GM15510 (cell line): ENCODE measurements around the gene MAP6D1.

Experiments
- POLR2A ChIP-seq: IDR thresholded peaks from 3 replicates; pipeline ENCODE4 v1.6.1; 2011; ENCODE audit warnings: borderline replicate concordance; ENCODE audit not compliant: insufficient read length; ENCODE audit errors: extremely low read depth

Gene MAP6D1

DNA sequence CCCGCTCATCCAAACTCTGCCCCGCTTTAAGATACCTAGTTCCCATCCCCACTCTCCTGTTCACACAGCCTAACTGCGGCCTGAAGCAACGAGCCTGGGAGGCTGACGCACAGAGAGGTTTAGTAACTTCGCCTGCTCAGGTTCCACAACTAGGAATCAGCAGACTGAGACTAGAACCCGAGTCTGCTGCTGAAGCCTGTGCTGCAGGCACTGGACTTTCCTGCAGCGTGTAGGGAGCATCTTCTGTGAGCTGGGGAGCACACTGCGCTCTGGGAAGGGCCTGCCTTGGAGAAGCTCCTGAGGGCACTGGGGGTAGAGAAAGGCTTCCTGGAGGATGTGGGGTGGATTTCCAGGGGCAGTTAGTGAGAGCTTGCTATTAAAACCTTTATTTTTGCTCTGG is 4.8 kb upstream of the MAP6D1 start:
- no peak for TF ChIP-seq POLR2A

GRCh38 chr3:183829466-183829865 is 4.1 kb upstream of the MAP6D1 start:
- TF ChIP-seq POLR2A, result no peak

- TF ChIP-seq POLR2A, result no peak
These were observed 3.1 kb upstream of the MAP6D1 start for GRCh38 chr3:183828538-183828870.

- TF ChIP-seq POLR2A, result no peak
These were observed 2.6 kb upstream of the MAP6D1 start for GRCh38 chr3:183827809-183828537.

DNA sequence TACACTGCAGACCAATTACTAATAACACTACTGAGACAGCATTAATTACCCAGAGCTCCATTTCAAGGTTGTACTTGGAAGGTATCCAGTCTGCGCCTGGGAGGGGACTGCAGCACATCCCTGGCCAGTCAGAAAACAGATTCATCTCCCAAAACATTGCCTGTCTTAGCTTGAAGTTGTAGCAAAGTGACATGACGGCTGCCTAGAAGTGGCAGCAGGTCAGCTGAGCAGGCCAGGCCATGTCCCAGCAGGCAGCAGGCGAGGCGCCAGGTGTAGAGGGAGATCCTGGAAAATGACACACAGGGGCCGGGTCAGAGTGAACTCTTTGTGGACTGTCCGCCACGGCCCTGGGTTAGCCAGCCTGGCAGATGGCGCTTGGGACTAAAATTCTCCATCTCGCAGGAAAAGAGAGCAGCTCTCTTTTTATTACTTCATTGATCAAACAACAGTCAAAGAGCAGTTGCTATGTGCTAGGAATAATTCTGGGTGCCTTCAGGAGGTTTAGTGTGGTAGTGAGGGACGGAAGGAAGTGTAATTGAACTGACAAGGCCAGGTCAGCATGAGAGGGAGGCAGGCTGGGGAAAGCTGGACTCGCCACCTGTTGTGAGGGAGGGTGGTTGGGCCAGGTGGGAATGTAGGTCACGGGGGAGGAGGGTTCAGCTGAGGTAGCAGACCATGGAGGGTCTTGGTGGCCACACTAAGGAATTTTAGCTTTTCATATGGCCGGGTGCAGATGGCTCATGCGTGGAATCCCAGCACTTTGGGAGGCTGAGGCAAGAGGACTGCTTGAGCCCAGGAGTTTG is 1.3 kb upstream of the MAP6D1 start:
- no peak for TF ChIP-seq POLR2A

- no peak for TF ChIP-seq POLR2A
These were observed 469 bp downstream of the MAP6D1 start for GRCh38 chr3:183824761-183825455.

DNA sequence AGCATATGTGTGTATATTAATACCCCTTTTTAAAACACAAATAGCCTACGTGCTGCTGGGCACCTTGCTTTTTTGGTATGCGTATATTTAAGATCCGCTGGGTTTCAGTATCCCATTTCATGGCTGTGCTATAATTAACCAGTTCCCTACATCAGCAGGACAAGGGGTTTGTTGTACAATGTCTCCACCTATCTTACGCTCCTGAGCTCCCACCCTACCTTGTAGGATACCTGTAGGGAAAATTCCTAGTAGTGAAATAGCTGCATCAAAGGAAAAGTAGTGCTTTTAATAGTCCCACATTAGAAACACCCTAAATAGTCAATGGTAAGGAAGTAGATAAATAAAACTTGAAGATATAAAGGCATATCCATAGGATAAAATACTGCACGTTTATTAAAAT is 1.4 kb downstream of the MAP6D1 start:
- TF ChIP-seq POLR2A, result no peak

- TF ChIP-seq POLR2A, result no peak
These were observed 2.7 kb downstream of the MAP6D1 start for GRCh38 chr3:183822631-183823030.

DNA sequence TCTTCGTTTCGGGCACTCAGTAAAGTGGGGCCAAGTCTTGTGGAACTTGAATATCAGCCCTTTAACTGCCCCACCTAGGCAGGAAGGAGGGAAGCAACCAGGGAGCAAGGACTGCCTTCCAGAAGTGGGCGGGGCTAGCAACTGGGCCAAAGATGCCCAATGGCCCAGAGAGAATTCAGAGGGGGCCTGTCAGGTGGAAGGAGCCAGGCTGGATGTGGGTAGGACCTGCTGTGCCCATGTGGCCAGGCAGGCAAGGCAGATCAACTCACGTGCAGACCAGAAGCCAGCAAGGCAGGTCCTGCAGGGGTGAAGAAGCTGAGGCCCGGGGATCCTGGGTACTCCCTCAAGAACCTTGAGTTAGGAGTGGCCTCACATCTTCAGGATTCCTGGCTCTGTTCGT is 5.5 kb downstream of the MAP6D1 start:
- no peak for TF ChIP-seq POLR2A

DNA sequence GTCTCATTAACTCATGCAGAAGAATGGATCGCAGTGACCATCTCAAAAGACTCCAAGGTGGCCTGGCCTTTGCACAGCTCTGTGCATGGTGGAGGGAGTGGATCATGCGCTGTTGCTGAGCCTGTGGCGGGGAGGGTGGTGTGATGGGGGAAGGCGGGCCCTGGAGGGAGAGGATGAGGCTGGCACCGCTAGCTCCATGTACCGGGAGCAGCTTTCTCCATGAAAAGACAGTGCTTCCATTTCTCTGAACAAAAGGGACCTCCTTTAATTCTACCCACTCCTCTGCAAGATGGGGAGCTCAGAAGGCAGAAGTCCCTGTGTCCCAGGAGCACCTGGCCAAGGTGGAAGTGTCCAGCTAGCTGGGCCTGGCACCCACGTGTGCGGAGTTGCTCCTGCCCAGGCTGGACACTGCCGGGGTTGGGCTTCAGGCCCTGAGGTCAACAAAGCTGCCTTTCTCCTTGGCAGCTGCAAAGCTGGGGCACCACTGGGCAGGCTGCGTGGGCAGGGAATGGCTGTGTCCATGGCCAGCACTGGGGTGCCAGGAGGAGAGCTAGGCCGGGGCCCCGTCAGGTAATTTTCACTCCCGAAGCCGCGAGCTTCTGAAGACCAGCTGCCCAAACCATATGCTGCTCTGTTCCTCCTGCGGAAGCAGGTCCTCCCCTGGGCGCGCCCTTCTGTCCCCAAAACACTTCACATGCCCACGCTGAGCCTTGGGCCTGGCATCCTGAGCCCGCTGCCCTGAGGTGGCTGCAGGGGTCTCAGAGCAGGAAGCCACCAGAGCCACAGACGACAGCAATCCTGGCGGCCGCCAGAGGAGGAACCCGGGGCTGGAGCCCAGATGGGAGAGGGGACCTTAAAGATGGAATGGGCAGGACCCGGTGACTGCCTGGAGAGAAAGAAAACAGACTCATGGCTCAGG is 6.4 kb downstream of the MAP6D1 start:
- no peak for TF ChIP-seq POLR2A

DNA sequence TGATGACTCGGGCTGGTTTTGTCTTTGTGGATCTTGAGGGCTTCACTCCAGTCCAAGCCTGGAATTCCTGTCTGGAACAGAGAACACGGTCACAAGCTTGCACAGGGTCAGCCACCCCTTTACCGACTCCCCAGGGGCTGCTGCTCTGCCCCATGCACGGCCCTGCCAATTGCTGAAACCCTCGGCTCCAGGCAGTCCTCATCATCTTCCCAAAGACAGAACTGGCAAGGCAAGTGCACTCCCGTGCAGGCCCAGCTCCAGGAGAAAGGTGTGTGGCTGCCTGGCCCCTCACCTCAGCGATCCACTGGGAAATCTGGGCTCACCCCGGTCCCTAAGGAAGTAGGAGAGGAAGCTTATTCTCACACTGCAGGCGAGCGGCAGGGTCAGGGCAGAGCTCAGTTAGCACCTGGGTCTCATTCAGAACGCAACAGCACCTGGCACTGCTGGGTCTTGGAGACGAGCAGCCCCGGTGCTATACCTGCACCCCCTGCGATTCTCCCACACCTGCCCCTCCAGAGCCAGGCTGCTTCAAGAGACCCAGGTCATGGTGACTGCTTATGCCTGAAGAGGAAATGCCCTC is 7.2 kb downstream of the MAP6D1 start:
- no peak for TF ChIP-seq POLR2A

DNA sequence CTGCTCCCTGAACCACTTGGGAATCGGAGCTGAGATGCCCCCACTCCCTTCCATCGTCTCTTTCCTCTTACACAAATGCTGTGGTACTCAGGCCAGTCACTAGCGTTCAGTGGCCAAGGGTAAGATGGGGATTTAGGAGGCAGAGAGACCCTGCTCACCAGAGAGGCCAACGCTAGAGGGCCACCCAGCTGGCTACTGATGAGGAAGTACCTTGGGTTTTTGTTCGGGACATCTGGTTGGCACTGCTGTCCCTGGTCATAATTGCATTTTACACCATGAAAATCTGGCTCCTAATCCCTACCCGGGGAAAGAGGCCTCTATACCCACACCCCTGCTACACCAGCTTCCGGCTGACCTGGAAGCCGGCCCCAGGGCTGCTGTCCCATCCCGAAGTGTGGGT is 7.7 kb downstream of the MAP6D1 start:
- TF ChIP-seq POLR2A, result no peak

DNA sequence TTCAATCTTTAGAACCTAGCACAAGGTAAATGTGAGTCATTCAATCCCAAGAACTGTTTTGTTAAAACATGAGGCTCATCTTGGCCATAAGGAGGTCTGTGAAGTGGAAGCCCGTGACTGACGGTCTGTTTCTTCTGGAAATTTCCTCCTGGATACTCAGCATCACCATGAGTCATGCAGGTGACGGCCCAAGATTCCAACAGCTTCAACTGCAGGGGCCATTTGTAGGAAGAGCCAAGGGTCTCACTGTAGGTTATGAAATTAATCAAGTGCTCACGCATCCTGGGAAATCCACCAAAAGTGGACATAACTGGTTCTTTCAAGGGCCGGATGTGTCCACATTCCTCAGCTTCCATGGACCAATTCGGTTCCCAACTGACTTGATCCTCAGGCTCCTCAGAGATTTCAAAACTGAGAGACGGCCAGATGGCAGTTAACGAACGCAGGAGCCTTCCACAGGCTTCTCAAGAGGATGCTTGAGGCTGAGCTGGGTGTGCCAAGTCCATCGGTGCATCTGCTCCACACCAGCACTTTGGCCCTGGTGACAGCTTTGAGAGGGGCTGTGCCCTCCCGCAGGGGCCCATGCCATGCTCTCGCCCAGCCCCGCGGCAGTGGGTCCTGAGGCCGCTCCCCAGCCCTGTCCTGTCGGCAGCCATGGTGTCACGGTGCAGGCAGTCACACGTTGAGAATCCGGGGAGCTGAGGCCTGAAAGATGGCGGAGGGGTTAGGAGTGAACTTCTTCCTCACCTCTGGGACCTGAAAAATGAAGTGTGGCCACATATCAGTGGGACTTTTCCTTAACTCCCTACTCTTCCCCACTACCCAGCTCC is 8.5 kb downstream of the MAP6D1 start:
- TF ChIP-seq POLR2A, result no peak
